ENCODE results near the gene MRPS12.

DNA sequence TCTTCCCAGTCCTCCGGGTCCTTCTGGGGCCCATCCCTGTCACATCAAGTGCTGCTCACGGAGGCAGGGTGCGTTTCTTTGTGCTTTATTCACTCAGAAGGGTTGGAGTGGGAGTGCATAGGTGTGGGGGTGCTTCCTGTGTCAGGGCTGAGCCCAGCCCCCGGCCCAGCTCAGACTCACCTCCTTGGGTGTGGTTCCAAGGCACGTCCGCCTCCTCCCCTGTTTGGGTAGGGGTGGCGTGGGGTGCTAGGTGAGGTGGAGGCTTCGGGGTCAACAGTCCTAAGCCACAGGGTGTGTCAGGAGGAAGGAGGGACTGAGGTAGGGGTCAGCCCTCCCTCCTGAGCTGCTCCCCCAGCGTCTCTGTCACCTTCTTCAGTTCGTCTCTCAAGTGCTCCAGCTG, 21.8 kb upstream of the MRPS12 start:
- TF ChIP-seq, protein P1, sequence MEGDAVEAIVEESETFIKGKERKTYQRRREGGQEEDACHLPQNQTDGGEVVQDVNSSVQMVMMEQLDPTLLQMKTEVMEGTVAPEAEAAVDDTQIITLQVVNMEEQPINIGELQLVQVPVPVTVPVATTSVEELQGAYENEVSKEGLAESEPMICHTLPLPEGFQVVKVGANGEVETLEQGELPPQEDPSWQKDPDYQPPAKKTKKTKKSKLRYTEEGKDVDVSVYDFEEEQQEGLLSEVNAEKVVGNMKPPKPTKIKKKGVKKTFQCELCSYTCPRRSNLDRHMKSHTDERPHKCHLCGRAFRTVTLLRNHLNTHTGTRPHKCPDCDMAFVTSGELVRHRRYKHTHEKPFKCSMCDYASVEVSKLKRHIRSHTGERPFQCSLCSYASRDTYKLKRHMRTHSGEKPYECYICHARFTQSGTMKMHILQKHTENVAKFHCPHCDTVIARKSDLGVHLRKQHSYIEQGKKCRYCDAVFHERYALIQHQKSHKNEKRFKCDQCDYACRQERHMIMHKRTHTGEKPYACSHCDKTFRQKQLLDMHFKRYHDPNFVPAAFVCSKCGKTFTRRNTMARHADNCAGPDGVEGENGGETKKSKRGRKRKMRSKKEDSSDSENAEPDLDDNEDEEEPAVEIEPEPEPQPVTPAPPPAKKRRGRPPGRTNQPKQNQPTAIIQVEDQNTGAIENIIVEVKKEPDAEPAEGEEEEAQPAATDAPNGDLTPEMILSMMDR (IDR thresholded peaks at IDR 0.05) = no peak
- no peak for TF ChIP-seq EP300 (IDR thresholded peaks at IDR 0.05; ENCODE audit: low read depth)
- TF ChIP-seq POLR2A (IDR thresholded peaks at IDR 0.05) = no peak
- no peak for TF ChIP-seq POLR2AphosphoS5 (IDR thresholded peaks at IDR 0.05)
